MV-4-11 (cell line): Measurements from ENCODE around the gene CCDC188.

Source experiments
- DNase-seq: peaks from one replicate; lab custom pipeline; 2025; lab: John Stamatoyannopoulos, UW

CCDC188 gene

GRCh38 chr22:20105456-20106204 lies 45.2 kb downstream of the CCDC188 start:
- no peak for DNase-seq

DNA sequence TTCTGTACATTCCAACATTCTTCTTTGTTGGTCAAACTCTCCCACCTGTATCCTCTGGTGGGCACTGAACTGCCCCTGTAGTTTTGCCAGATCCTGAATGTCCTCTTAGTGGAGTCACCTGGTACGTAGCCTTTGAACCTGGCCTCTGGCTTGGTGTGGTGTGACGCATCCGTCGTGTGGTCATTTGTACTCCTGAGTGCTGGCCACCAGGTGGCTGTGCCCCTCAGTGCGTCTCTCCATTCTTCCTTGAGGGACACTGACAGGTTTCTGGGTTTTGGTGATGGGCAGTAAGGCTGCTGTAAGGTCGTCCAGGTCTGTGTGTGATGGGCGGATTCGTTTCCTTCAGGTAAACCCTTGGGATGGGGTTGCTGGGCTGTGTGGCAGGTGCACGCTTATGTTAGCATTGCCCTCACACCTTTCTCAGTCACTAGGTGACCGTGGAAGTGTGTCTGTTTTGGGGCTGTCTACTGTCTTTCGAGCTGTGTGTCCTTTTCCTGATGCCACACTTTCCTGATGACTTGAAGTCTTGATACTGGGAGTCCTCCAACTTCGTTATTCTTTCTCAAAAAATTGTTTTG lies 48.6 kb downstream of the CCDC188 start:
- DNase-seq = no peak

GRCh38 chr22:20101638-20102037 lies 49.2 kb downstream of the CCDC188 start:
- no peak for DNase-seq

- DNase-seq = no peak
Measured at GRCh38 chr22:20099099-20099711, 51.6 kb downstream of the CCDC188 start.
